Loucy (cell line): Measurements from ENCODE around the gene AQP12B.

Experiments used
- H2AFZ ChIP-seq: fragments of 200-600 bp; sonication (generic); 2 replicates; pipeline ENCODE4 v1.6.0; 2016; ENCODE audit warnings: antibody characterized with exemption, mild to moderate bottlenecking, low read length, moderate library complexity
- H3F3A ChIP-seq: fragments of 200-600 bp; 2 replicates; pipeline ENCODE4 v1.6.0; 2016; ENCODE audit warnings: antibody characterized with exemption, low read depth, mild to moderate bottlenecking
- H3K27me3 ChIP-seq: fragments of 200-600 bp; sonication (generic); 2 replicates; pipeline ENCODE4 v1.6.1; 2014; ENCODE audit warnings: low read length, mild to moderate bottlenecking; ENCODE audit not compliant: insufficient read depth, poor library complexity, severe bottlenecking
- H3K36me3 ChIP-seq: fragments of 200-600 bp; sonication (generic); 2 replicates; pipeline ENCODE4 v1.6.1; 2016; ENCODE audit warnings: low read length; ENCODE audit not compliant: insufficient read depth
- H3K4me1 ChIP-seq: fragments of 200-600 bp; sonication (generic); 2 replicates; pipeline ENCODE4 v1.5.1; 2014; ENCODE audit warnings: low read length, mild to moderate bottlenecking; ENCODE audit not compliant: insufficient read depth, poor library complexity, severe bottlenecking
- H3K4me2 ChIP-seq: fragments of 200-600 bp; sonication (generic); 2 replicates; pipeline ENCODE4 v1.6.0; 2014; ENCODE audit warnings: antibody characterized with exemption, low read length, low read depth, mild to moderate bottlenecking; ENCODE audit not compliant: poor library complexity, severe bottlenecking
- H3K4me3 ChIP-seq: fragments of 200-600 bp; sonication (generic); 2 replicates; pipeline ENCODE4 v1.5.1; 2014; ENCODE audit warnings: low read length, mild to moderate bottlenecking, mixed read lengths; ENCODE audit not compliant: poor library complexity, severe bottlenecking
- H3K79me2 ChIP-seq: fragments of 200-600 bp; sonication (generic); 2 replicates; pipeline ENCODE4 v1.6.1; 2014; ENCODE audit warnings: low read length; ENCODE audit not compliant: insufficient read depth
- H3K9ac ChIP-seq: fragments of 200-600 bp; sonication (generic); 2 replicates; pipeline ENCODE4 v1.6.0; 2014; ENCODE audit warnings: mild to moderate bottlenecking, low read depth, low read length, moderate library complexity; ENCODE audit not compliant: poor library complexity, severe bottlenecking
- H3K9me2 ChIP-seq: fragments of 200-600 bp; sonication (generic); replicated peaks from 2 replicates; pipeline ENCODE4 v1.6.1; 2016; ENCODE audit warnings: low read depth, low read length, mixed read lengths
- H3K9me3 ChIP-seq: fragments of 200-600 bp; sonication (generic); 2 replicates; pipeline ENCODE4 v1.6.1; 2014; ENCODE audit warnings: mild to moderate bottlenecking, antibody characterized with exemption, low read length, low read depth; ENCODE audit not compliant: insufficient read depth
- H4K20me1 ChIP-seq: fragments of 200-600 bp; sonication (generic); 2 replicates; pipeline ENCODE4 v1.6.0; 2014; ENCODE audit warnings: antibody characterized with exemption, low read length, mild to moderate bottlenecking; ENCODE audit not compliant: insufficient read depth, poor library complexity, severe bottlenecking
- CTCF ChIP-seq: fragments of 200-600 bp; sonication (generic); conservative IDR thresholded peaks from 2 replicates; pipeline ENCODE4 v1.5.1; 2014; ENCODE audit warnings: mild to moderate bottlenecking, antibody characterized with exemption, low read length
- EZH2phosphoT487 ChIP-seq: fragments of 200-600 bp; IDR thresholded peaks from 2 replicates; pipeline ENCODE4 v1.6.1; 2018; ENCODE audit warnings: antibody characterized with exemption, mild to moderate bottlenecking, moderate library complexity, borderline replicate concordance

The AQP12B gene

GRCh38 chr2:240642061-240642805, 40.5 kb downstream of the AQP12B start:
- H3K79me2 ChIP-seq, result no peaks in the 10 kb centered on the region
- H3K9me2 ChIP-seq, result no peaks in the 10 kb centered on the region
- H4K20me1 ChIP-seq, result no peaks in the 10 kb centered on the region
- TF ChIP-seq EZH2phosphoT487 (no peak), CTCF (no peak)
- H3K27me3 ChIP-seq, result no peaks in the 10 kb centered on the region
- no peaks in the 10 kb centered on the region for H3F3A ChIP-seq
- H3K9ac ChIP-seq, result no peak overlapping the region
- H3K4me1 ChIP-seq, result no peaks in the 10 kb centered on the region
- no peak overlapping the region for H3K4me2 ChIP-seq
- H3K36me3 ChIP-seq, result no peaks in the 10 kb centered on the region
- H3K4me3 ChIP-seq, result no peak overlapping the region
- H3K9me3 ChIP-seq, result peaks cover 3% of the 10 kb centered on the region; the same call in 1 of the 2 replicates
- H2AFZ ChIP-seq, result no peak overlapping the region

GRCh38 chr2:240640939-240641338, 41.7 kb downstream of the AQP12B start:
- Histone ChIP-seq H4K20me1 (no peaks in the 10 kb centered on the region), H3K9ac (no peak overlapping the region), H3K4me2 (no peak overlapping the region), H2AFZ (no peak overlapping the region), H3K4me1 (no peaks in the 10 kb centered on the region), H3F3A (no peaks in the 10 kb centered on the region), H3K79me2 (no peaks in the 10 kb centered on the region), H3K9me2 (no peaks in the 10 kb centered on the region), H3K36me3 (no peaks in the 10 kb centered on the region), H3K4me3 (no peak overlapping the region), H3K9me3 (peaks cover 6% of the 10 kb centered on the region; the same call in 1 of the 2 replicates), H3K27me3 (no peaks in the 10 kb centered on the region)
- TF ChIP-seq CTCF (no peak), EZH2phosphoT487 (no peak)

GRCh38 chr2:240639566-240639965, 43.1 kb downstream of the AQP12B start:
- Histone ChIP-seq H3K9ac (no peak overlapping the region), H3K79me2 (no peaks in the 10 kb centered on the region), H2AFZ (no peak overlapping the region), H3K4me1 (no peaks in the 10 kb centered on the region), H3K27me3 (no peaks in the 10 kb centered on the region), H3F3A (no peaks in the 10 kb centered on the region), H4K20me1 (no peaks in the 10 kb centered on the region), H3K4me2 (no peak overlapping the region), H3K4me3 (no peak overlapping the region), H3K9me2 (no peaks in the 10 kb centered on the region), H3K36me3 (no peaks in the 10 kb centered on the region), H3K9me3 (peaks cover 12% of the 10 kb centered on the region; the same call in 1 of the 2 replicates)
- no peak for TF ChIP-seq EZH2phosphoT487
- no peak for TF ChIP-seq CTCF
